H7 (cell line): ENCODE data around the gene OR1S1. TPM values are rescaled to one million over a fixed set of nuclear protein-coding genes. Genes with fewer than 3 reads are reported as not detected.

ENCODE experiments used
- DNase-seq: peaks from one replicate; pipeline ENCODE4 v3.0.0; 2012
- H3K27me3 ChIP-seq: 2 replicates; pipeline ENCODE4 v1.6.0; 2011; ENCODE audit warnings: mild to moderate bottlenecking, low read length; ENCODE audit not compliant: control insufficient read depth, insufficient read depth
- H3K36me3 ChIP-seq: replicated peaks from 2 replicates; pipeline ENCODE4 v1.5.1; 2011; ENCODE audit warnings: low read length; ENCODE audit not compliant: control insufficient read depth, insufficient read depth
- H3K4me3 ChIP-seq: 2 replicates; pipeline ENCODE4 v1.5.1; 2011; ENCODE audit warnings: low read depth, mild to moderate bottlenecking, control low read depth, low read length, moderate library complexity; ENCODE audit not compliant: insufficient read depth
- total RNA-seq: library from RNA; depleted of rRNA; stranded (reverse); fragments of >200 nt; shearing (Covaris generic); gene quantifications from 2 replicates; pipeline ENCODE4 v1.2.3, GENCODE V29; 2014; rRNA removed

The OR1S1 gene
- total RNA-seq, 1 experiment from 2014 or later = not detected

GRCh38 chr11:58222721-58223120, 10.2 kb downstream of the OR1S1 start:
- Histone ChIP-seq H3K27me3 (no peaks in the 10 kb centered on the region), H3K4me3 (no peak overlapping the region)
- DNase-seq = no peak

DNA sequence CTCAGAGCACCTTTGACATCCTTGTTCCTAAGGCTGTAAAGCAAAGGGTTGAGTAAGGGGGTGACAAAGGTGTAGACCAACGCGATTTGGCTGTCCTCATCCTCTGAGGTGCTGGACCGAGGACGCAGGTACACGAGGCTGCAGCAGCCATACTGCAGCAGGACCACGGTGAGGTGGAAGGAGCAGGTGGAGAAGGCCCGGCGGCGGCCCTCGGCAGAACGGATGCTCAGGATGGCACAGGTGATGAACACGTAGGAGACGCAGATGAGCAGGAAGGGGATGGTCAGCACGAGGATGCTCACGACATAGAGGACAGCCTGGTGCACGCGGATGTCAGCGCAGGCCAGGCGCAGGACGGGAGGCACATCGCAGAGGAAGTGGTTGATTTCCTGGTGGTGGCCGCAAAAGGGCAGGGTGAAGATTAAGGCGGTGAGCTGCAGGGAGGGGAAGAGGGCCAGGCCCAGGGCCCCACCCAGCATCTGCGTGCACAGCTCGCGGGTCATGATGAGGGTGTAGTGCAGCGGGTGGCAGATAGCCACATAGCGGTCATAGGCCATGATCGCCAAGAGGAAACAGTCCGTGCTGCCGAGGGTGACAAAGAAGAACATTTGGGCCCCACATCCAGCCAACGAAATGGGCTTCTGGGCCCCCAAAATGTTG, 15.6 kb downstream of the OR1S1 start:
- H3K36me3 ChIP-seq = no peaks in the 10 kb centered on the region
- no peak overlapping the region for H3K4me3 ChIP-seq
- DNase-seq = no peak
- no peaks in the 10 kb centered on the region for H3K27me3 ChIP-seq

More at GRCh38 chr11:58222721-58223120, 10.2 kb downstream of the OR1S1 start:
- no peaks in the 10 kb centered on the region for H3K36me3 ChIP-seq

GRCh38 chr11:58243954-58244353, 31.4 kb downstream of the OR1S1 start:
- Histone ChIP-seq H3K36me3 (no peaks in the 10 kb centered on the region), H3K4me3 (no peak overlapping the region), H3K27me3 (no peaks in the 10 kb centered on the region)
- DNase-seq = no peak

- no peak overlapping the region for H3K4me3 ChIP-seq
- DNase-seq = no peak
Observed at GRCh38 chr11:58254936-58255335, 42.4 kb downstream of the OR1S1 start.

DNA sequence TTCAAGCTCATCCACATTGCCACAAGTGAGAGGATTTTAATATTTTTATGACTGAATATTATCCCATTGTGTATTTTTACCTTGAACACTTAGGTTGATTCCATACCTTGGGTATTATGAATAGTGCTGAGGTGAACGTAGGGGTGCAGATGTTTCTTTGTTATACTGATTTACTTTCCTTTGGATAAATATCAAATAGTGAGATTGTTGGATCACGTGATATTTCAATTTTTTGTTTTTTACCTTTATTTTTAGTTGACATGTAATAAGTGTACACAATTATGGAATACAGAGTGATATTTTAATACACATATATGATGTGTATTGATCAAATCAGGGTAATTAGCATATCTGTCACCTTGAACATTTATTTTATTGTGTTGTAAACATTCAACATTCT, 47.5 kb downstream of the OR1S1 start:
- no peaks in the 10 kb centered on the region for H3K36me3 ChIP-seq
- no peaks in the 10 kb centered on the region for H3K27me3 ChIP-seq
- no peak overlapping the region for H3K4me3 ChIP-seq
- no peak for DNase-seq

More at GRCh38 chr11:58254936-58255335, 42.4 kb downstream of the OR1S1 start:
- Histone ChIP-seq H3K27me3 (no peaks in the 10 kb centered on the region), H3K36me3 (no peaks in the 10 kb centered on the region)

Other genes starting within 250 kb of the OR1S1 start
- gene OR9Q1, start 188.8 kb upstream of the OR1S1 start, total RNA-seq = not detected in 2 replicates
- gene OR6Q1, start 181.8 kb upstream of the OR1S1 start, total RNA-seq = not detected in 2 replicates
- not detected in 2 replicates for gene OR9I1, start 87.2 kb upstream of the OR1S1 start, total RNA-seq
- not detected in 2 replicates for gene OR9Q2, start 23.6 kb upstream of the OR1S1 start, total RNA-seq
- gene OR1S2, start 8.6 kb upstream of the OR1S1 start, total RNA-seq = not detected in 2 replicates
- not detected in 2 replicates for gene OR10Q1, start 16.2 kb downstream of the OR1S1 start, total RNA-seq
- not detected in 2 replicates for gene OR10W1, start 55.5 kb downstream of the OR1S1 start, total RNA-seq
- not detected in 2 replicates for gene OR5B17, start 146.3 kb downstream of the OR1S1 start, total RNA-seq
- gene OR5B3, start 194.2 kb downstream of the OR1S1 start, total RNA-seq = not detected in 2 replicates
- gene OR5B2, start 215.4 kb downstream of the OR1S1 start, total RNA-seq = not detected in 2 replicates
- gene OR5B12, start 229.5 kb downstream of the OR1S1 start, total RNA-seq = 0.18 TPM in 1 of 2 replicates, not detected in the other